Liver (tissue), 3 donors: ENCODE results near the gene MRPS23.

Experiments
- CTCF ChIP-seq: fragments of 150-350 bp; IDR thresholded peaks from 2 replicates; pipeline ENCODE4 v1.5.1; 2017; ENCODE audit warnings: improper control_type of control experiment, low read depth, low read length; ENCODE audit not compliant: missing input control
- MAX ChIP-seq: IDR thresholded peaks from 2 replicates; pipeline ENCODE4 v1.6.1; 2016; ENCODE audit warnings: antibody characterized with exemption
- RAD21 ChIP-seq, 2 donors: IDR thresholded peaks; 2 replicates each; pipeline ENCODE4 v1.6.1; 2016; ENCODE audit warnings: antibody characterized with exemption in 2 of 2, mild to moderate bottlenecking in 2 of 2
- donor health status: healthy.
- donor health status: healthy.

- TF ChIP-seq RAD21 (IDR thresholded peaks at IDR 0.05) (no peak), MAX (no peak), CTCF (no peak)
These were observed 7.6 kb downstream of the MRPS23 start for GRCh38 chr17:57842280-57842679.
